Esophagus (tissue), 2 donors: ENCODE data around the gene SLC16A5. TPM values are rescaled to one million over a fixed set of nuclear protein-coding genes. Genes with fewer than 3 reads are reported as not detected.
"Not testable (repeated sequence)": the region's sequence is repeated elsewhere in the genome, so short reads cannot be mapped to it uniquely, and the experiment has no call there.

ENCODE experiments used
- H3K27ac ChIP-seq, 2 donors: one replicate each; pipeline ENCODE4 v1.5.1; 2013; ENCODE audit warnings: low read depth in 2 of 2, mild to moderate bottlenecking in 2 of 2, inconsistent platforms in 1 of 2, low read length in 1 of 2, moderate library complexity in 1 of 2
- H3K27me3 ChIP-seq, 2 donors: one replicate each; pipeline ENCODE4 v1.6.1; 2013; ENCODE audit warnings: low read length in 2 of 2, control low read depth in 1 of 2, mild to moderate bottlenecking in 1 of 2; ENCODE audit not compliant: insufficient read depth in 2 of 2, control insufficient read depth in 1 of 2
- H3K36me3 ChIP-seq, 2 donors: one replicate each; pipeline ENCODE4 v1.6.1; 2013; ENCODE audit warnings: low read length in 1 of 2; ENCODE audit not compliant: control insufficient read depth in 2 of 2, insufficient read depth in 2 of 2
- H3K4me1 ChIP-seq, 2 donors: one replicate each; pipeline ENCODE4 v1.6.1; 2013; ENCODE audit warnings: low read length in 1 of 2; ENCODE audit not compliant: control insufficient read depth in 2 of 2, insufficient read depth in 2 of 2
- H3K4me3 ChIP-seq, 2 donors: one replicate each; pipeline ENCODE4 v1.5.1; 2013; ENCODE audit warnings: low read length in 2 of 2, mild to moderate bottlenecking in 2 of 2, low read depth in 1 of 2, moderate library complexity in 1 of 2
- H3K9me3 ChIP-seq, 2 donors: one replicate each; pipeline ENCODE4 v1.6.1; 2013; ENCODE audit warnings: mild to moderate bottlenecking in 2 of 2, low read depth in 1 of 2, low read length in 1 of 2, moderate library complexity in 1 of 2; ENCODE audit not compliant: control insufficient read depth in 2 of 2, insufficient read depth in 1 of 2
- WGBS, 2 donors: extraction: QIAGEN DNeasy Blood & Tissue Kit; methylation state at CpG; one replicate each; pipeline ENCODE4 v1.1.7; 2013; 5-methylcytosine and 5-hydroxymethylcytosine counted together
- polyA plus RNA-seq, 2 donors: library from polyadenylated mRNA; stranded (reverse); fragments of 200-250 nt; gene quantifications; one replicate each; pipeline ENCODE4 v1.2.3, GENCODE V29; 2013
- donor health status: healthy with polysubstance abuse.
- donor health status: Bipolar disorder and iron deficiency.

Gene SLC16A5
- polyA plus RNA-seq, 2 donors: 8.7 to 10.0 TPM

GRCh38 chr17:75129576-75129975, 41.8 kb downstream of the SLC16A5 start:
- peaks cover 5 to 25% of the 10 kb centered on the region in 2 donors for H3K4me1 ChIP-seq
- H3K27me3 ChIP-seq: no peaks in the 10 kb centered on the region
- WGBS, 2 donors: 80 to 86% methylated on average over 9 of the region's 9 CpGs

GRCh38 chr17:75130059-75130631, 42.4 kb downstream of the SLC16A5 start:
- Histone ChIP-seq H3K36me3 (peaks cover 1 to 11% of the 10 kb centered on the region in 2 donors), H3K4me3 (peak overlapping the region in 1 of 2 donors; percentile 77), H3K4me1 (peaks cover under 1 to 19% of the 10 kb centered on the region in 2 donors), H3K27me3 (no peaks in the 10 kb centered on the region), H3K9me3 (no peaks in the 10 kb centered on the region), H3K27ac (peak overlapping the region in 1 of 2 donors; percentile 94)
- WGBS, 2 donors: 69 to 72% methylated on average over 24 of the region's 24 CpGs

More at GRCh38 chr17:75129576-75129975, 41.8 kb downstream of the SLC16A5 start:
- Histone ChIP-seq H3K4me3 (no peak overlapping the region), H3K9me3 (no peaks in the 10 kb centered on the region), H3K27ac (no peak overlapping the region), H3K36me3 (peaks cover 4 to 11% of the 10 kb centered on the region in 2 donors)

GRCh38 chr17:75130632-75131277, 43.0 kb downstream of the SLC16A5 start:
- peaks cover 0 to 16% of the 10 kb centered on the region in 2 donors for H3K36me3 ChIP-seq
- peak overlapping the region; percentile 77 to 83 for H3K4me3 ChIP-seq
- no peaks in the 10 kb centered on the region for H3K27me3 ChIP-seq
- 12 to 13% methylated on average over 19 to 29 of the region's 29 CpGs for WGBS, 2 donors
- peaks cover 0 to 16% of the 10 kb centered on the region in 2 donors for H3K4me1 ChIP-seq
- no peaks in the 10 kb centered on the region for H3K9me3 ChIP-seq
- H3K27ac ChIP-seq: peak overlapping the region; percentile 93 to 94

GRCh38 chr17:75131278-75132017, 43.7 kb downstream of the SLC16A5 start, which contains the start of gene NT5C:
Gene NT5C, minus strand, starts transcription at chr17:75131742. Its CDS starts 35 bp downstream, at chr17:75131707.
- H3K4me1 ChIP-seq: peaks cover 0 to 12% of the 10 kb centered on the region in 2 donors
- peak within 1 kb of the TSS; percentile 93 to 94 for H3K27ac ChIP-seq
- WGBS, 2 donors: 1% methylated on average over 60 to 82 of the region's 82 CpGs

GRCh38 chr17:75132018-75133000, 44.6 kb downstream of the SLC16A5 start:
- peak overlapping the region; percentile 93 to 94 for H3K27ac ChIP-seq
- peaks cover 0 to 12% of the 10 kb centered on the region in 2 donors for H3K4me1 ChIP-seq
- WGBS, 2 donors: 78% methylated on average over 40 of the region's 40 CpGs
- not testable (repeated sequence) for H3K9me3 ChIP-seq, H3K27me3 ChIP-seq
- peak overlapping the region; percentile 77 to 83 for H3K4me3 ChIP-seq
- H3K36me3 ChIP-seq: peaks cover 0 to 16% of the 10 kb centered on the region in 2 donors

More at GRCh38 chr17:75131278-75132017, 43.7 kb downstream of the SLC16A5 start, which contains the start of gene NT5C:
- H3K9me3 ChIP-seq: no peaks in the 10 kb centered on the region
- peak within 1 kb of the TSS; percentile 77 to 83 for H3K4me3 ChIP-seq
- peaks cover 0 to 16% of the 10 kb centered on the region in 2 donors for H3K36me3 ChIP-seq
- H3K27me3 ChIP-seq: no peaks in the 10 kb centered on the region

GRCh38 chr17:75133001-75133400, 45.2 kb downstream of the SLC16A5 start:
- Histone ChIP-seq H3K36me3 (peaks cover 0 to 16% of the 10 kb centered on the region in 2 donors), H3K4me3 (no peak overlapping the region), H3K27ac (no peak overlapping the region), H3K9me3 (no peaks in the 10 kb centered on the region), H3K4me1 (peaks cover 0 to 12% of the 10 kb centered on the region in 2 donors), H3K27me3 (no peaks in the 10 kb centered on the region)
- 94 to 96% methylated on average over 3 of the region's 3 CpGs for WGBS, 2 donors

GRCh38 chr17:75133607-75134347, 46.0 kb downstream of the SLC16A5 start:
- H3K27ac ChIP-seq: peak overlapping the region in 1 of 2 donors; percentile 33
- H3K4me1 ChIP-seq, H3K9me3 ChIP-seq, H3K4me3 ChIP-seq, H3K27me3 ChIP-seq: not testable (repeated sequence)
- WGBS, 2 donors: 77 to 81% methylated on average over 14 of the region's 14 CpGs
- peaks cover 0 to 16% of the 10 kb centered on the region in 2 donors for H3K36me3 ChIP-seq

- 60 to 70% methylated on average over 5 of the region's 5 CpGs for WGBS, 2 donors
- peak overlapping the region; percentile 60 to 62 for H3K27ac ChIP-seq
- peaks cover 0 to under 1% of the 10 kb centered on the region in 2 donors for H3K4me1 ChIP-seq
- H3K27me3 ChIP-seq: no peaks in the 10 kb centered on the region
- H3K9me3 ChIP-seq: no peaks in the 10 kb centered on the region
- no peak overlapping the region for H3K4me3 ChIP-seq
- peaks cover 0 to 5% of the 10 kb centered on the region in 2 donors for H3K36me3 ChIP-seq
These were observed 47.7 kb downstream of the SLC16A5 start for GRCh38 chr17:75135452-75135851.
